ENCODE data around the gene TUBAL3.

GRCh38 chr10:5406918-5407317 is 2.3 kb upstream of the TUBAL3 start:
- TF ChIP-seq, protein P1, sequence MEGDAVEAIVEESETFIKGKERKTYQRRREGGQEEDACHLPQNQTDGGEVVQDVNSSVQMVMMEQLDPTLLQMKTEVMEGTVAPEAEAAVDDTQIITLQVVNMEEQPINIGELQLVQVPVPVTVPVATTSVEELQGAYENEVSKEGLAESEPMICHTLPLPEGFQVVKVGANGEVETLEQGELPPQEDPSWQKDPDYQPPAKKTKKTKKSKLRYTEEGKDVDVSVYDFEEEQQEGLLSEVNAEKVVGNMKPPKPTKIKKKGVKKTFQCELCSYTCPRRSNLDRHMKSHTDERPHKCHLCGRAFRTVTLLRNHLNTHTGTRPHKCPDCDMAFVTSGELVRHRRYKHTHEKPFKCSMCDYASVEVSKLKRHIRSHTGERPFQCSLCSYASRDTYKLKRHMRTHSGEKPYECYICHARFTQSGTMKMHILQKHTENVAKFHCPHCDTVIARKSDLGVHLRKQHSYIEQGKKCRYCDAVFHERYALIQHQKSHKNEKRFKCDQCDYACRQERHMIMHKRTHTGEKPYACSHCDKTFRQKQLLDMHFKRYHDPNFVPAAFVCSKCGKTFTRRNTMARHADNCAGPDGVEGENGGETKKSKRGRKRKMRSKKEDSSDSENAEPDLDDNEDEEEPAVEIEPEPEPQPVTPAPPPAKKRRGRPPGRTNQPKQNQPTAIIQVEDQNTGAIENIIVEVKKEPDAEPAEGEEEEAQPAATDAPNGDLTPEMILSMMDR (conservative IDR thresholded peaks at IDR 0.05; ENCODE audit: low read depth, low read length): no peak
- TF ChIP-seq EZH2 (IDR thresholded peaks at IDR 0.05; ENCODE audit: borderline replicate concordance, low read depth, low read length, poor library complexity, severe bottlenecking): no peak

Data from A673 (cell line).